ENCODE measurements around the gene BAX.

BAX gene

DNA sequence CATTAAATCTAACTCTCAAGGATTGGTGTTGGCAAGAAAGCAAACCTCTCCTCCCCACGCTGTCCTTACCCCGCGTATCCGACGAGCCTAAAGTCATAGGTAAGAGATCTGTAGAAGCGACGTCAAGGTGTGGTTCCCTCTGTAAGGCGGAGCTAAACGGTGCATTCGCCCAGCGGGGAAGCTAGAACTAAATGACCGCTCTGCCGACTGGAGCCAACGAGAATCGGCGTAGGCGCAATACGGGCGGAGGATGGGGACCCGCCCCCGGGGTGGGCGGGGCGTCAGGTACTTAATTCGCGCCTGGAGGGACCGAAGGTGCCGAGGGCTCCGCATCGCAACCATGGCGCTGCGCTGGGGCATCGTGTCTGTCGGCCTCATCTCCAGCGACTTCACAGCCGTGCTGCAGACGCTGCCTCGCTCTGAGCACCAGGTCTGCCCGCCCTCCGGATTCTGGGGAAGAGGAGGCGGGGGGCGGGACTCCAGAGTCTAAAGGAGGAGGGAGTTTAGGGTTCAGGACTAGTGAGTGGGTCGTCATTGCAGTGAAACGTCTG, 21.2 kb upstream of the BAX start, which contains the start of gene DHDH:
Gene DHDH (plus strand): TSS at position 318 of the 551 bp plus-strand sequence. CDS start 23 bp downstream, at position 341.
- peak; percentile 80 for DNase-seq

DNA sequence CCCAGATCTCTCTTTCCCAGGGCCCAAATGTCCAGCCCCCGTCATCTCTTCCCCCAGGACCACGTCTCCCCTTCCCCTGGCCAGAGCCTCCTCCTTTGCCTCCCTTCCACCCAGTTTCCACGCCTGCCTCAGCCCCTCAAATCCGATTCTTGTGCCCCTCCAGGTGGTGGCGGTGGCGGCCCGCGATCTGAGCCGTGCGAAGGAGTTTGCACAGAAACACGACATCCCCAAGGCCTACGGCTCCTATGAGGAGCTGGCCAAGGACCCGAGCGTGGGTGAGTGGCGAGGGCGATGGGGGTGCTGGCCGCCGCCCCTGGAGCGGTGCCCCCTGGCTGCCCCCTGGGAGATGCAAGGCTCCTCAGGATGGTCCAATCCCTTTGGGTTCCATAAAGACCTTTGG, 19.8 kb upstream of the BAX start:
- no peak for DNase-seq

DNA sequence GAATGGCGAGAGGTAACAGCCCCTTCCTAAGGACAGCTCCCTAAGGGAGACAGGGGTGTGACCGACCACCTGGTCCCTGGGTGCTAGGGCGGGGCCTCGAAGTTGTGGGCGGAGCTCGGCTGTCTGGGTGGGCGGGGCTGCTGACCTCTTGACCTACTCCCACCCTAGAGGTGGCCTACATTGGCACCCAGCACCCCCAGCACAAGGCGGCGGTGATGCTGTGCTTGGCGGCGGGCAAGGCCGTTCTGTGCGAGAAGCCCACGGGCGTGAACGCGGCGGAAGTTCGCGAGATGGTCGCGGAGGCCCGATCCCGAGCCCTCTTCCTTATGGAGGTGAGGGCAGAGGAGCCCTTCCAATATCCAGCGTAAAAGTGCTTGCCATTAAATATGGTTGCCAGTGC, 18.8 kb upstream of the BAX start:
- DNase-seq = no peak

GRCh38 chr19:48938256-48938655, 16.4 kb upstream of the BAX start:
- DNase-seq = no peak

DNA sequence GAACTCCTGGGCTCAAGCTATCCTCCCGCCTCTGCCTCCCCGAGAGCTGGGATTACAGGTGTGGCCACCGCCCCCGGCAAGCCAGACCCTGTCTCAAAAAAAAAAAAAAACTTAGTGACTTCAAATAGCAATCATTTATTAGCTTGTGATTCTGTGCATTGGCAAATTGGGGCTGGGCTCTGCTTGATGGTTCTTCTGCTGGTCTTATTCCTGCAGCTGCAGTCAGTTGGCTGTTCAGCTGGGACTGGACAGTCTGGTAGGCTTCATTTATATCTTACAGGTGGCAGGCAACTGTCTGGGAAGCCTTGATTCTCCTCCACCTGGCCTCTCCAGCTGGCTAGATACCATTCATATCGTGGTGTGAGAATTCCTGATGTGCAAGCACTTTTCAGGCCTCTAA, 13.8 kb upstream of the BAX start:
- DNase-seq = no peak

- DNase-seq = no peak
These were observed 11.6 kb upstream of the BAX start for GRCh38 chr19:48943081-48943480.

DNA sequence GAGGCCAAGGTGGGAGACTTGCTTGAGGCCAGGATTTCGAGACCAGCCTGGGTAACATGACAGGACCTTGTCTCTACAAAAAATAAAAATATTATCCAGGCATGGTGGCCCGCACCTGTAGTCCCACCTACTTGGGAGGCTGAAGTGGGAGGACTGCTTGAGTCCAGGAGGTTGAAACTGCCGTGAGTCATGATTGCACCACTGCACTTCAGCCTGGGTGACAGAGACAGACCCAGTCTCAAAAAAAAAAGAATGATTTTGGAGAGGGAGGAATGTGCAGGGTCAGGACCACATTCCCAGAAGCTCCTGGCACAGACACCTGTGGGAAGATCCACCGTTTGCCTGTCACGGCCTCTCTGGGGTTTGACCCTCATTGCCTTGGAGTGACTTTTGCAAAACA, 9.3 kb upstream of the BAX start:
- DNase-seq = no peak

DNA sequence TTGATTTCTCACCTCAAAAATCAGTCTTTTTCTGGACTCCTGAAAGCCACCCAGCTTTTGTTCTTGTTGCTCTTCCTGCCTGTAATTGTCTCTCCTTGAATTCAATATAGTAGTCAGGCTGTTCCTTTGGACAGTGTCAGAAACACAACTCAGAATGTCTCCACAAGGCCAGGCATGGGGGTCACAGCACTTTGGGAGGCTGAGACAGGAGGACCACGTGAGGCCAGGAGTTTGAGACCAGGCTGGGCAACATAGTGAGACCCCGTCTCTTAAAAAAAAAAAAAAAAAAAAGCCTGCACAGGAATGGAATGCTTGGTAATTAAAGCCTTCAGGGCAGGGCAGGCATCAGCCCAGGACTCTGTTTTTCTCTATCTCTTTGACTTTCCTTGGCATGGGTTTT, 8.9 kb upstream of the BAX start:
- DNase-seq = no peak

DNA sequence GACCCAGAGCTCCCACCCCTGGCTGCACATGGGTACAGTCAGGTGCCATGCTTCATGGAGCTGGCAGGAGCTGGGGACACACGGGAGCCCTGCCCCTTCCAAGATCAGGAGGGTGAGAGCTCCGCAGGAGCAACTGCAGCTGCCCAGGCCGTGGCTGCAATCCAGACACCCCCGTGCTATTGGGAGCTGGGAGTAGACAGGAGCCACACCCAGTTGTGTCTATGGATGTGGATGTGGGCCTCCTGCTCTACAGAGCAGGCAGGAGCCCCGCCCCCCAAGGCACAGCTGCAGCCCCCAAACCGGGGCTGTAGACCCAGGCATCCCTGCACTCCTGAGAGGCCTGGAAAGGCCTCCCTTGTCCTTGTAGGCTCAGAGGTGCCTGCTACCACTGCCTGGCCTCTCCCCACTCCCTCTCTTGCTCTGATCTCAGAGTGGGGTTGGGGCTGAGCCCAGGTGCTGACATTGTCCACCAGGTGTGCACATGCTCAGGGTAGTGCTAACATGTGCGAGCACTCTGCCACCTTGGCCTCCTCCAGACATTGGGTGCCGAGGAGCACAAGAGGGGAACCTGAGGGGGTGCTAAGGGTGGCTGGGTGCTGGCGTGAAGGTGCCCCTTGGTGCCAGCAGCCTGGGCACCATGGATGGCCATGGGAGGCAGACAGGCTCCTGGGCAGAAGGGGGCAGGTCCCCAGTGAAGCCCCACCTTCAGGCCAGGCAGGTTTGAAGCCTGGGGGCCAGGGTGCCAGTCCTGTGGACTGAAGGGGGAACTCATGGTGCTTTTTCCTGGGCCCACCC, 8.0 kb upstream of the BAX start:
- no peak for DNase-seq

DNA sequence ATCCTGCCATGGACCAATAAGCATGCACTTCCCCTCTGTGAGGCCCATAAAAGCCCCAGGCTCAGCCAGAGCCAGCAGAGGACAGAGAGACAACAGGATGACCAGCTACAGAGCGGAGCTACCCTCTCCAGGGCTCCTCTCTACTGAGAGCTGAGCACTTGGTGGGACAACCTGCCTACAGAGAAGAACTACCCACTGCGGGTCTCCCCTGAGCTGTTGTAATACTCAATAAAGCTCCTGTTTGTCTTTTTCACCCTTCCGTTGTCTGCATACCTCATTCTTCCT, 7.5 kb upstream of the BAX start:
- no peak for DNase-seq

- DNase-seq = no peak
These were observed 4.5 kb upstream of the BAX start for GRCh38 chr19:48950159-48950558.

GRCh38 chr19:48950830-48951519, 3.7 kb upstream of the BAX start:
- DNase-seq = no peak

GRCh38 chr19:48953141-48953540, 1.5 kb upstream of the BAX start:
- no peak for DNase-seq

- no peak for DNase-seq
These were observed 583 bp upstream of the BAX start for GRCh38 chr19:48953990-48954594.

DNA sequence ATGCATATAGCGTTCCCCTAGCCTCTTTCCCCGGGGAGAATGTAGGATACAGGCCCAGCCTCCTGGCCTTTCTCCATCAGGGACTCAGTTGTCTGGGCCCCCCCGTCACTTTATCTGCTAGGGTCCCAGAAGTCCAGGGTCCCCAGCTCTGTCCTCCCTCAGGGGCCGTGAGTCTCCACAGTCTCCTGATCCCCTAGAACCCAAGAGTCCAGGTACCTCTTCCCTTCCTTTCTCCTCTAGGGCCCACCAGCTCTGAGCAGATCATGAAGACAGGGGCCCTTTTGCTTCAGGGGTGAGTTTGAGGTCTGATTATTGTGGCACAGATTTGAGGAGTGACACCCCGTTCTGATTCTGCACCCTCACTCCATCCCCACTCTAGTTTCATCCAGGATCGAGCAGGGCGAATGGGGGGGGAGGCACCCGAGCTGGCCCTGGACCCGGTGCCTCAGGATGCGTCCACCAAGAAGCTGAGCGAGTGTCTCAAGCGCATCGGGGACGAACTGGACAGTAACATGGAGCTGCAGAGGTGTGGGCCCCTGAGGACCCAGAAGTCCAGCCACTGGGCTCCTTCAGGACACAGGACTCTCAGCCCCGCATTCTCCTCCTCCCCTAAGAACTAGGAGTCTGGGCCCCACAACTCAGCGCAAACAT, 758 bp downstream of the BAX start:
- DNase-seq = no peak

GRCh38 chr19:48958006-48958405, 3.3 kb downstream of the BAX start:
- no peak for DNase-seq

- no peak for DNase-seq
These were observed 4.9 kb downstream of the BAX start for GRCh38 chr19:48959341-48960239.

- no peak for DNase-seq
These were observed 6.5 kb downstream of the BAX start for GRCh38 chr19:48961051-48961649.

DNA sequence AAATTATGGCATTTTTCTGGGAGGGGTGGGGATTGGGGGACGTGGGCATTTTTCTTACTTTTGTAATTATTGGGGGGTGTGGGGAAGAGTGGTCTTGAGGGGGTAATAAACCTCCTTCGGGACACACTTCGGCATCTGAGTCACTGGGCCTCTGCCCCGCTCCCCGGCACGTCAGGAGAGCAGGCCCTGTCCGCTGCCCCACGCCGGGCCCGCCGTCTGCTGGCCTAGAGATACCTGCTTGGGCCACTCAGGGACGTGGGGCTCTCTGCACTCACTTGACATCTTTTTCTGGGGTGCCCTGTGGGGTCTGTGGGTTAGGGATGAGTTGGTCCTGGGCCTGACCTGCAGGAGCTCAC, 7.0 kb downstream of the BAX start:
- no peak for DNase-seq

DNA sequence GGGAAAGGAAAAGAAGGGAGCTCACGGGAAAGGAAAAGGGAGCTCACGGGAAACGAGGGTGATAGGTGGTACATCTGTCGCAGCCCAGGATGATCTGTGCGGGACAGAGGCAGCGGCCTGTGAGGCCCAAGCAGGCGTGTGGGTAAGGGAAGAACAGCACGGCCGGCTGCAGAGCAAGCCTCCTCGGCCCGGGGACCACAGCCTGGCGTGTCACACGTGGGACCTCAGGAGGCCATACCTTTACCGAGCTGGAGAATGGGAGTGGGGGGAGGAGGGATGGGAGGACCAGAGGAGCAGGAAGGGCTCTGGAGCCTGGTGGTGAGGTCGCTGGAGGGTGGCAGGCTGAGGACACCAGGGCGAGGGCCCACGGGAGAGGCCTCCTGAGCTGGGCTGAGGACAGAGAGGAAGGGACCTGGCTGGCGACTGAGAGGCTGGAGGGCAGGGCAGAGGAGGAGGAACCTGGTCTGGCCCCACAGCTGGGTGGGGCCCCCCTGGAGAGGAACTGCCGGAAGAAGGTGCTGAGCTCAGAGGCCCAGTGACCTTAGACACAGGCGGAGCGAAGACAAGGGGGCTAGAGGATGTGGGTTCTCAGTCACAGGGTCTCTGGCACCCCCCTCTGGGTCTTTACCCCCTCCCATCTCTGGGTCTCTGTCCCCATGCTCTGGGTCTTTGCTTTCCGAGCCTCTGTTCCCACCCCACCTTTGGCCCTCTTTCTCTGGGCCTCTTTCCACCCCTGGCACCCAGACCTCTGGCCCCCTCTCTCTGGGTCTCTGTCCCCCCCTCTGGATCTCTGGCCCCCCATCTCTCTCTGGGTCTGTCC, 7.6 kb downstream of the BAX start:
- peak; percentile 89 for DNase-seq

DNA sequence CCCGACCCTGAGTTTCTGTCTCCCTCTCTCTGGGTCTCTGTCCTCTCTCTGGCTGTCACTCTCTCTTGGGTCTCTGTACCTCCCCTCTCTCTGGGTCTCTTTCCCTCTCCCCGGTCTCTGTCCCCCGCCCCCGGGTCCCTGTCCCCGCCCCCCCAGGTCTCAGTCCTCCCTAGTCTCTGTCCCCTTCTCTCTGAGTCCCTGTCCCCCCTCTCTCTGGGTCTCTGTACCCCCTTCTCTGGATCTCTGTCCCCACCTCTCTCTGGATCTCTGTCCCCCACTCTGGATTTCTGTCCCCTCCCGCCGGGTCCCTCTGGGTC, 8.1 kb downstream of the BAX start:
- DNase-seq = no peak

Measured in hematopoietic multipotent progenitor cell treated with erythropoietin and hydrocortisone succinate and interleukin-3 and kit ligand, for 8 days (in vitro differentiated cells).